MM.1S (cell line): ENCODE measurements around the gene GRPEL2.

Source experiments
- DNase-seq: peaks from one replicate; pipeline ENCODE4 v3.0.0-alpha.2; 2015
- H2AFZ ChIP-seq: fragments of 300-600 bp; sonication (generic); 2 replicates; pipeline ENCODE4 v1.6.0; 2016; ENCODE audit warnings: antibody characterized with exemption, low read length
- H3F3A ChIP-seq: fragments of 300-600 bp; sonication (generic); 2 replicates; pipeline ENCODE4 v1.6.1; 2016; ENCODE audit warnings: mild to moderate bottlenecking, antibody characterized with exemption, low read length, moderate library complexity, mixed read lengths; ENCODE audit not compliant: insufficient read depth
- H3K27ac ChIP-seq: fragments of 300-600 bp; sonication (generic); 2 replicates; pipeline ENCODE4 v1.5.1; 2016; ENCODE audit warnings: mild to moderate bottlenecking, low read length
- H3K27me3 ChIP-seq: fragments of 300-600 bp; sonication (generic); replicated peaks from 2 replicates; pipeline ENCODE4 v1.6.0; 2016; ENCODE audit warnings: low read length; ENCODE audit not compliant: insufficient read depth
- H3K36me3 ChIP-seq: fragments of 300-600 bp; sonication (generic); replicated peaks from 2 replicates; pipeline ENCODE4 v1.6.1; 2016; ENCODE audit warnings: mild to moderate bottlenecking, low read length, mixed read lengths; ENCODE audit not compliant: insufficient read depth
- H3K4me1 ChIP-seq: fragments of 300-600 bp; sonication (generic); 2 replicates; pipeline ENCODE4 v1.6.1; 2016; ENCODE audit warnings: low read length, mixed read lengths
- H3K4me2 ChIP-seq: fragments of 300-600 bp; sonication (generic); 2 replicates; pipeline ENCODE4 v1.6.0; 2016; ENCODE audit warnings: low read depth, low read length
- H3K4me3 ChIP-seq: fragments of 300-600 bp; sonication (generic); 2 replicates; pipeline ENCODE4 v1.5.1; 2016; ENCODE audit warnings: low read length, mixed read lengths
- H3K79me2 ChIP-seq: fragments of 300-600 bp; sonication (generic); 2 replicates; pipeline ENCODE4 v1.6.1; 2016; ENCODE audit warnings: mixed run types, low read length, mixed read lengths
- H3K9ac ChIP-seq: fragments of 300-600 bp; sonication (generic); 2 replicates; pipeline ENCODE4 v1.6.1; 2016; ENCODE audit warnings: low read length, mixed read lengths
- H3K9me2 ChIP-seq: fragments of 300-600 bp; sonication (generic); replicated peaks from 2 replicates; pipeline ENCODE4 v1.6.1; 2016; ENCODE audit warnings: mild to moderate bottlenecking, low read length, mixed read lengths; ENCODE audit not compliant: insufficient read depth
- H3K9me3 ChIP-seq: fragments of 300-600 bp; sonication (generic); replicated peaks from 2 replicates; pipeline ENCODE4 v1.6.1; 2016; ENCODE audit warnings: mild to moderate bottlenecking, low read length, mixed read lengths; ENCODE audit not compliant: insufficient read depth
- H4K20me1 ChIP-seq: fragments of 300-600 bp; sonication (generic); 2 replicates; pipeline ENCODE4 v1.6.1; 2016; ENCODE audit warnings: mild to moderate bottlenecking, low read length, moderate library complexity, mixed read lengths; ENCODE audit not compliant: insufficient read depth
- EZH2 ChIP-seq: fragments of 300-600 bp; sonication (generic); optimal IDR thresholded peaks from 2 replicates; pipeline ENCODE3; 2017; ENCODE audit warnings: low read depth, mild to moderate bottlenecking, antibody characterized with exemption, low read length, mixed read lengths
- EZH2phosphoT487 ChIP-seq: fragments of 300-600 bp; sonication (generic); IDR thresholded peaks from 2 replicates; pipeline ENCODE4 v1.6.1; 2018; ENCODE audit warnings: antibody characterized with exemption, low read length
- TF ChIP-seq, protein P1 (sequence below): fragments of 300-600 bp; sonication (generic); IDR thresholded peaks from 2 replicates; pipeline ENCODE4 v1.5.1; 2016; ENCODE audit warnings: antibody characterized with exemption, low read length, mixed read lengths

Gene GRPEL2

DNA sequence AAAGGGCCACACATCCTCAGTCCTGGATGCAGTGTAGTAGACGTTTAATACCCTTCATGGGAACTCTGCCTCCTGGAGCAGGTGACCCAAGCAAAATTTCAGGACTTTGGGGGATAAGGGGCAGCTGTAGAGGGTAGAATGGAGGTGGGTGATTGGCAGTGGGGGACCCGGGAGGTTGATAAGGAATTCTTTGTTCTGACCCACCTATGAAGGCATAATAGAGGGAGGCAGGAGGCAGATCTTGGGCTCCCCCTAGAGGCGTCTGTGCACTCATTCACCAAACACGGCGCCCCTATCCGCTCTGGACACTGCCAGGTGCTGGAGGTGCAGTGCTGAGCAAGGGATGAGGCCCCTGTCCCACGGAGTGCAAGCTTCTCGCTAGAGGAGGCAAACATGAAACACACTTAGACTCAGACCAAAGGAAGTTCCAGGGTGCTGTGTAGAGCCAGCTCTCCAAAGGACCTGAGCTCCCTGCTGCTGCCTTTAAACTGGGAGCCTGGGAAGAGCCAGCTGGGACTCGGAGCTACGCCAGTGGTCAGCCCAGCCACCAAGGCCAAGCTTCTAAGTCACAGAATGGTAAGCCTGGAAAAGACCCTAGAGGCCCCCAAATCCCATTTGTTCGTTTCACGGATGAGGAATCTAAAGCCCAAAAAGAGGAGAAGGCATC, 26.1 kb downstream of the GRPEL2 start:
- no peak for TF ChIP-seq EZH2phosphoT487
- TF ChIP-seq EZH2, result no peak
- TF ChIP-seq, protein P1, sequence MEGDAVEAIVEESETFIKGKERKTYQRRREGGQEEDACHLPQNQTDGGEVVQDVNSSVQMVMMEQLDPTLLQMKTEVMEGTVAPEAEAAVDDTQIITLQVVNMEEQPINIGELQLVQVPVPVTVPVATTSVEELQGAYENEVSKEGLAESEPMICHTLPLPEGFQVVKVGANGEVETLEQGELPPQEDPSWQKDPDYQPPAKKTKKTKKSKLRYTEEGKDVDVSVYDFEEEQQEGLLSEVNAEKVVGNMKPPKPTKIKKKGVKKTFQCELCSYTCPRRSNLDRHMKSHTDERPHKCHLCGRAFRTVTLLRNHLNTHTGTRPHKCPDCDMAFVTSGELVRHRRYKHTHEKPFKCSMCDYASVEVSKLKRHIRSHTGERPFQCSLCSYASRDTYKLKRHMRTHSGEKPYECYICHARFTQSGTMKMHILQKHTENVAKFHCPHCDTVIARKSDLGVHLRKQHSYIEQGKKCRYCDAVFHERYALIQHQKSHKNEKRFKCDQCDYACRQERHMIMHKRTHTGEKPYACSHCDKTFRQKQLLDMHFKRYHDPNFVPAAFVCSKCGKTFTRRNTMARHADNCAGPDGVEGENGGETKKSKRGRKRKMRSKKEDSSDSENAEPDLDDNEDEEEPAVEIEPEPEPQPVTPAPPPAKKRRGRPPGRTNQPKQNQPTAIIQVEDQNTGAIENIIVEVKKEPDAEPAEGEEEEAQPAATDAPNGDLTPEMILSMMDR, result peak; percentile 72
- peak; percentile 73 for DNase-seq

DNA sequence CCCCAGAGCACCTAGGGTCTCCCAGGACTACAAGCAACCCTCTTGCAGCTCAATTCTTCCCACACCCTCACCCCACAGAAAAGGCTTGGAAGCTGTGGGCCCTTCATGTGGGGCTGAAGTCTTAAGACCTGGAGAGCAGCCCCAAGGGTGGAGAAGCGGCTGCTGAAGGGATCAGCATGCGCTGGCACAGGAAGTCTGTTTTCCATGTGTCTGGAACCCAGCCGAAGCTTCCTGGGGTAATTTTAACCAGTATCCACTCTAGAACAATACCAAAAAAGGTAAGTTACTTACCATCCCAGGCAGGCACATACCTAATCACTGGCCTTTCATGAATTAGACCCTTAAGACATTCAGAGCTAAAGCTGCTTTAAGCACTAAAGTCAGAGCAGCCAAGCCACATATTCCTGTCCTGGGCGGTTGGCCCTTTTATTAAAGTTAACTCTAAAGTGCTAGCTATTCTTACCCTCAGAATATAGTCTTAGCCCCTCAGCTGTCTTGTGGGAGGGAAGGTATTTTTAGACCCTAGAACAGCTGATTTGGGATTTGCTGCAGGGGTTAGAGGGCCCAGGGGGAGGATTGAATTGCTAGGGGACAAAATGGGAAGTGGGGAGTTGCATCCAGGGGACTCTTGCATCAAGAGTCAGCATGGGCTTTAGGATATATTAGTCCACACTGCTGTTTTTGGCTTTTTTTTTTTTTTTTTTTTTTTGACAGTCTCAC, 26.9 kb downstream of the GRPEL2 start:
- Histone ChIP-seq H3F3A (no peaks in the 10 kb centered on the region; the same call in 1 of the 2 replicates), H3K79me2 (no peaks in the 10 kb centered on the region), H3K4me3 (no peak overlapping the region), H3K9me3 (no peaks in the 10 kb centered on the region), H3K36me3 (no peaks in the 10 kb centered on the region), H3K27ac (no peak overlapping the region), H3K4me1 (peaks cover 15% of the 10 kb centered on the region), H4K20me1 (no peaks in the 10 kb centered on the region), H3K9me2 (no peaks in the 10 kb centered on the region), H3K27me3 (no peaks in the 10 kb centered on the region), H3K9ac (no peak overlapping the region), H2AFZ (no peak overlapping the region), H3K4me2 (no peak overlapping the region)
- TF ChIP-seq EZH2phosphoT487, result no peak
- TF ChIP-seq EZH2, result no peak
- TF ChIP-seq, protein P1, result no peak
- no peak for DNase-seq

More for the DNA sequence above, 26.1 kb downstream of the GRPEL2 start:
- Histone ChIP-seq H3K4me1 (peaks cover 22% of the 10 kb centered on the region), H3K79me2 (no peaks in the 10 kb centered on the region), H3K36me3 (no peaks in the 10 kb centered on the region), H2AFZ (no peak overlapping the region), H3K27me3 (no peaks in the 10 kb centered on the region), H3K4me2 (no peak overlapping the region), H3K4me3 (no peak overlapping the region), H3K9me3 (no peaks in the 10 kb centered on the region), H3K9me2 (no peaks in the 10 kb centered on the region), H3F3A (no peaks in the 10 kb centered on the region; the same call in 1 of the 2 replicates), H4K20me1 (no peaks in the 10 kb centered on the region), H3K27ac (no peak overlapping the region), H3K9ac (no peak overlapping the region)

DNA sequence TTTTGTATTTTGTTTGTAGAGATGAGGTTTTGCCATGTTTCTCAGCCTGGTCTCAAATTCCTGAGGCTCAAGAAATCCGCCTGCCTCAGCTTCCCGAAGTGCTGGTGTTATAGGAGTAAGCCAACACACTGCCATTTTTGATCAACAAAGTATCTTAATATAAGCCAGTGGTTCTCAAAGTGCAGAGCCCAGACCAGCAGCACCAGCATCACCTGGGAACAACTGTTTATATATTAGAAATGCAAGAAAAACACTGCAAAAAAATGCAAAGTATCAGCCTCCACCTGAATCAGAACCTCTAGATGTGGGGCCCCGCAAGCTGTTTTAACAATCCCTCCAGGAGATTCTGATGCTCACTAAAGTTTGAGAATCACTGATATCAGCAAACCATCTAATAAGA, 27.6 kb downstream of the GRPEL2 start:
- no peak for DNase-seq
- H3K9ac ChIP-seq, result no peak overlapping the region
- no peaks in the 10 kb centered on the region for H3K9me3 ChIP-seq
- no peaks in the 10 kb centered on the region for H3F3A ChIP-seq
- no peak overlapping the region for H3K4me3 ChIP-seq
- H3K36me3 ChIP-seq, result no peaks in the 10 kb centered on the region
- H3K27ac ChIP-seq, result no peak overlapping the region
- H3K4me2 ChIP-seq, result no peak overlapping the region
- peaks cover 9% of the 10 kb centered on the region for H3K4me1 ChIP-seq
- no peak overlapping the region for H2AFZ ChIP-seq
- TF ChIP-seq, protein P1, result no peak
- TF ChIP-seq EZH2phosphoT487 (no peak), EZH2 (no peak)
- no peaks in the 10 kb centered on the region for H3K27me3 ChIP-seq
- H3K9me2 ChIP-seq, result no peaks in the 10 kb centered on the region
- no peaks in the 10 kb centered on the region for H4K20me1 ChIP-seq
- H3K79me2 ChIP-seq, result no peaks in the 10 kb centered on the region
